ENCODE results near the gene IMMP2L. TPM values are rescaled to one million over a fixed set of nuclear protein-coding genes. Genes with fewer than 3 reads are reported as not detected.

IMMP2L gene
- total and polyA plus RNA-seq, 2 of the 8 experiments (the other 6 are each of a cell fraction or from before 2014, with no cell fraction given): 2.3 to 10.1 TPM

GRCh38 chr7:111107579-111107978 lies 454.7 kb downstream of the IMMP2L start (continued):
- TF ChIP-seq CHD7 (IDR thresholded peaks at IDR 0.05; ENCODE audit: insufficient replicate concordance, low read length) (no peak), POLR2A (IDR thresholded peaks at IDR 0.05; ENCODE audit: control extremely low read depth in 1 of 2, low read depth in 2 of 2, low read length in 2 of 2) (no peak), NANOG (IDR thresholded peaks at IDR 0.05; ENCODE audit: insufficient read depth, low read depth, low read length, poor library complexity, severe bottlenecking) (no peak)

Measured in H1 (cell line).